KMS-11 (cell line): Measurements from ENCODE around the gene CHRD.
"Not testable (repeated sequence)": the region's sequence is repeated elsewhere in the genome, so short reads cannot be mapped to it uniquely, and the experiment has no call there.

Source experiments
- H2AFZ ChIP-seq: fragments of 200-600 bp; sonication (generic); 2 replicates; pipeline ENCODE4 v1.6.1; 2016; ENCODE audit warnings: antibody characterized with exemption, mixed run types, low read depth
- H3K27ac ChIP-seq: fragments of 200-600 bp; sonication (generic); 2 replicates; pipeline ENCODE4 v1.6.1; 2016; ENCODE audit warnings: mild to moderate bottlenecking, mixed run types
- H3K27me3 ChIP-seq: fragments of 200-600 bp; sonication (generic); 2 replicates; pipeline ENCODE4 v1.6.1; 2017; ENCODE audit warnings: mild to moderate bottlenecking, low read depth, mixed run types, moderate library complexity; ENCODE audit not compliant: insufficient read depth
- H3K36me3 ChIP-seq: fragments of 200-600 bp; sonication (generic); 2 replicates; pipeline ENCODE4 v1.6.1; 2017; ENCODE audit warnings: mild to moderate bottlenecking, mixed run types; ENCODE audit not compliant: insufficient read depth
- H3K4me1 ChIP-seq: fragments of 200-600 bp; sonication (generic); 2 replicates; pipeline ENCODE4 v1.6.1; 2016; ENCODE audit warnings: mild to moderate bottlenecking, low read depth, mixed run types; ENCODE audit not compliant: poor library complexity, severe bottlenecking
- H3K4me2 ChIP-seq: fragments of 200-600 bp; sonication (generic); 2 replicates; pipeline ENCODE4 v1.7.0; 2016; ENCODE audit warnings: mild to moderate bottlenecking, mixed run types
- H3K4me3 ChIP-seq: fragments of 200-600 bp; sonication (generic); IDR thresholded peaks from 2 replicates; pipeline ENCODE4 v1.6.1; 2017; ENCODE audit warnings: low read depth, low read length, mixed read lengths; ENCODE audit not compliant: insufficient read depth
- H3K79me2 ChIP-seq: fragments of 200-600 bp; sonication (generic); 2 replicates; pipeline ENCODE4 v1.6.1; 2016; ENCODE audit warnings: low read depth, mixed run types; ENCODE audit not compliant: insufficient read depth
- H3K9ac ChIP-seq: fragments of 200-600 bp; sonication (generic); 2 replicates; pipeline ENCODE4 v1.6.1; 2016; ENCODE audit warnings: mild to moderate bottlenecking, mixed run types
- H4K20me1 ChIP-seq: fragments of 200-600 bp; sonication (generic); 2 replicates; pipeline ENCODE4 v1.6.1; 2016; ENCODE audit warnings: mild to moderate bottlenecking, mixed run types; ENCODE audit not compliant: insufficient read depth
- CTCF ChIP-seq: fragments of 200-600 bp; sonication (generic); conservative IDR thresholded peaks from 2 replicates; pipeline ENCODE4 v1.6.1; 2017; ENCODE audit warnings: low read depth, mild to moderate bottlenecking, antibody characterized with exemption, low read length, moderate library complexity, mixed read lengths

Gene CHRD

DNA sequence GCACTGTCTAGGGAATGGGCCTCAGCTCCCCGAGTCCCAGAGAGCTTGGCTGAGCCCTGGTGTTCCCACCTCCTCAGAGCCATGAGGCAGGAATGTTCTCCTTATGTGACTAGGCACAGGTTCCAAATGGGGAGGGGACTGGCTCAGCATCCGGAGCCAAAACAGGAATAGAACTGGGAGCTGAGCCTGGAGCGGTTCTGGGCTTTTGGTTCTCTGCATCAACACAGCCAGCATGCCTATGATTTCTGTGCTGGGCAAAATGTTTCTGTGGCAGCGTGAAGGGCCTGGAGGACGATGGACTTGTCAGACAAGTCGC lies 42.5 kb upstream of the CHRD start, which contains the start of gene FAM131A:
FAM131A (plus strand) TSS at position 202 of the 316 bp plus-strand sequence; CDS start at position 233, 31 bp downstream.
- peak within 1 kb of the TSS; percentile 34; the same call in 1 of the 2 replicates for H3K9ac ChIP-seq
- H3K79me2 ChIP-seq: no peaks in the 10 kb centered on the region
- H3K27ac ChIP-seq: no peak within 1 kb of the TSS
- no peak within 1 kb of the TSS for H3K4me3 ChIP-seq
- no peak for TF ChIP-seq CTCF
- H2AFZ ChIP-seq: no peak within 1 kb of the TSS
- H3K4me2 ChIP-seq: peak within 1 kb of the TSS; percentile 26; the same call in 1 of the 2 replicates
- no peaks in the 10 kb centered on the region for H4K20me1 ChIP-seq
- H3K27me3 ChIP-seq: no peaks in the 10 kb centered on the region
- H3K4me1 ChIP-seq: peaks cover 3% of the 10 kb centered on the region
- H3K36me3 ChIP-seq: peaks cover 6% of the 10 kb centered on the region; the same call in 1 of the 2 replicates

DNA sequence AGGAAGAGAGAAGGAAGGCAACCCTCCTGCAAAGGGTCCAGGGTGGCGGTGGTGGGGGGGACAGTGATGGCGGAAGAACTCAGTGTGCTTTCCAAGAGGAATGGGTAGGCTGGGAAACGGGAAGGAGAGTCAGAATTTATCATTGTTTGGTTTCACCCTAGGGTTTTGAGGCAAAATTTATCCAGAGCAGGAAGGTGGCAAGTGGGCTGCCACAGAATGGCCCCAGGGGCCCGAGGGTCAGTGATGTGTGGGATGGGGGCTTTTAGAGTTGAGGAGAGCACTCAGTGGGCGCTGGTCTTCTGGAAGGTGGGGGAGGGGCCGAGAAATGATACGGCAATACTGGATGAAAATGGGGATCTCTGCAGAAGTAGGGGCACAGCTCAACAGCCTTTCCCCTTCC lies 41.9 kb upstream of the CHRD start:
- Histone ChIP-seq H3K27ac (no peak overlapping the region), H3K9ac (no peak overlapping the region), H3K79me2 (no peaks in the 10 kb centered on the region), H2AFZ (no peak overlapping the region), H4K20me1 (no peaks in the 10 kb centered on the region), H3K36me3 (peaks cover 6% of the 10 kb centered on the region; the same call in 1 of the 2 replicates), H3K4me1 (peaks cover 3% of the 10 kb centered on the region), H3K4me3 (no peak overlapping the region), H3K27me3 (no peaks in the 10 kb centered on the region), H3K4me2 (no peak overlapping the region)
- TF ChIP-seq CTCF: no peak

- no peak overlapping the region for H2AFZ ChIP-seq
- TF ChIP-seq CTCF: no peak
- peaks cover 3% of the 10 kb centered on the region for H3K4me1 ChIP-seq
- H3K27ac ChIP-seq: no peak overlapping the region
- no peaks in the 10 kb centered on the region for H3K27me3 ChIP-seq
- no peaks in the 10 kb centered on the region for H3K79me2 ChIP-seq
- H4K20me1 ChIP-seq: no peaks in the 10 kb centered on the region
- H3K36me3 ChIP-seq: peaks cover 6% of the 10 kb centered on the region; the same call in 1 of the 2 replicates
- no peak overlapping the region for H3K4me2 ChIP-seq
- no peak overlapping the region for H3K9ac ChIP-seq
- no peak overlapping the region for H3K4me3 ChIP-seq
Measured at GRCh38 chr3:184338511-184338945, 41.3 kb upstream of the CHRD start.

DNA sequence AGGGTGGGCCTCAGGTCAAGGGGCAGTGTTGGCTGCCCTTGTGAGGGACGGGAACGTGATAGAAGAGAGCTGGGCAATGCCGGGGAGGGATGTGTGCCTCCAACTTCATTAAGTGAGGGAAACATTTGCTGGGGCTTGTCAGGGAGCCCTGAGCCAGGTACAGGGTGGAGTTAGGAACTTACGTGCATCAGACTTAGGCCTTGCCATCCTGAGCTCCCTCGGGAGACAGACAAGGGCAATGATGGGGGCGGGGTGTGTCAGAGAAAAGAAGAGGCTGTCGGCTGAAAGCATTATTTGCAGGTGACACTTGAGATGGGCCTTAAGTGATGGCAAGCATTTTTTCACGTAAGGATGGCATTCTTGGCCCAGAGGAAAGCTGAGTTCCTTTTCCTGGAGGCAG lies 40.9 kb upstream of the CHRD start:
- Histone ChIP-seq H2AFZ (no peak overlapping the region), H3K9ac (no peak overlapping the region), H3K27ac (no peak overlapping the region), H3K79me2 (no peaks in the 10 kb centered on the region), H3K4me2 (no peak overlapping the region), H4K20me1 (no peaks in the 10 kb centered on the region), H3K36me3 (peaks cover 6% of the 10 kb centered on the region; the same call in 1 of the 2 replicates), H3K27me3 (no peaks in the 10 kb centered on the region), H3K4me3 (no peak overlapping the region), H3K4me1 (peaks cover 3% of the 10 kb centered on the region)
- no peak for TF ChIP-seq CTCF

DNA sequence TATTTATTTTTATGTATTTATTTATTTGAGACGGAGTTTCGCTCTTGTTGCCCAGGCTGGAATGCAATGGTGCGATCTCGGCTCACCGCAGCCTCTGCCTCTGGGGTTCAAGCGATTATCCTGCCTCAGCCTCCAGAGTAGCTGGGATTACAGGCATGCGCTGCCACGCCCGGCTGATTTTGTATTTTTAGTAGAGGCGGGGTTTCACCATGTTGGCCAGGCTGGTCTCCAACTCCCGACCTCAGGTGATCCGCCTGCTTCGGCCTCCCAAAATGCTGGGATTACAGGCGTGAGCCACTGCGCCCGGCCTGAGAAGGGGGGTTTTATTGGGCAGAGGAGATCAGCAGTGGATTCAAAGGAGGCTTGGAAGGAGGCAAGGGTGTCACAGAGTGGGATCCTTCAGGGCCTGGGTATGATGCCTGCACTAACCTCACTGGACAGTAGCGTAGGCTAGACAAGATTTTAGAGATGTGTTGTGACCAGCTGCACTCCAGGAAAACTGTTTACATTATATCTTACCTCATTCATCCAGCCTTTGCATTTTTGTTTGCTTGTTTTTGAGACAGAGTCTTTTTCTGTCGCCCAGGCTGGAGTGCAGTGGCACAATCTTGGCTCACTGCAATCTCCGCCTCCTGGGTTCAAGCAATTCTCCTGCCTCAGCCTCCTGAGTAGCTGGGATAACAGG lies 40.3 kb upstream of the CHRD start:
- H3K27ac ChIP-seq, H4K20me1 ChIP-seq, H3K4me3 ChIP-seq: not testable (repeated sequence)

More for the DNA sequence above, 40.3 kb upstream of the CHRD start:
- H2AFZ ChIP-seq, H3K9ac ChIP-seq, H3K4me2 ChIP-seq, H3K4me1 ChIP-seq, H3K27me3 ChIP-seq, H3K36me3 ChIP-seq, H3K79me2 ChIP-seq: not testable (repeated sequence)
